ENCODE data around the gene KRT4. TPM values are rescaled to one million over a fixed set of nuclear protein-coding genes. Genes with fewer than 3 reads are reported as not detected.

KRT4 gene
- not detected in 2 replicates for total RNA-seq

- no peak for DNase-seq (ENCODE audit: low read depth)
- Histone ChIP-seq H3K27me3 (ENCODE audit: control insufficient read depth, insufficient read depth, low read length) (peaks cover 5% of the 10 kb centered on the region), H3K36me3 (ENCODE audit: control insufficient read depth, insufficient read depth, low read length) (no peaks in the 10 kb centered on the region), H3K4me3 (ENCODE audit: low read depth, low read length) (no peak within 1 kb of the TSS)
- TF ChIP-seq CTCF (IDR thresholded peaks at IDR 0.05; ENCODE audit: insufficient read depth, low read length, poor library complexity, severe bottlenecking) = no peak
These were observed at the start of gene KRT4 for GRCh38 chr12:52813885-52814709. Gene KRT4 (minus strand): TSS chr12:52814116. CDS start chr12:52814058, 58 bp downstream.

GRCh38 chr12:52862023-52862422 is 48.1 kb upstream of the KRT4 start:
- TF ChIP-seq CTCF (IDR thresholded peaks at IDR 0.05; ENCODE audit: insufficient read depth, low read length, poor library complexity, severe bottlenecking) = no peak
- Histone ChIP-seq H3K36me3 (ENCODE audit: control insufficient read depth, insufficient read depth, low read length) (no peaks in the 10 kb centered on the region), H3K27me3 (ENCODE audit: control insufficient read depth, insufficient read depth, low read length) (peaks cover 3% of the 10 kb centered on the region), H3K4me3 (ENCODE audit: low read depth, low read length) (no peak overlapping the region)
- no peak for DNase-seq (ENCODE audit: low read depth)

- Histone ChIP-seq H3K36me3 (ENCODE audit: control insufficient read depth, insufficient read depth, low read length) (no peaks in the 10 kb centered on the region), H3K27me3 (ENCODE audit: control insufficient read depth, insufficient read depth, low read length) (peaks cover 3% of the 10 kb centered on the region), H3K4me3 (ENCODE audit: low read depth, low read length) (no peak overlapping the region)
- no peak for TF ChIP-seq CTCF (IDR thresholded peaks at IDR 0.05; ENCODE audit: insufficient read depth, low read length, poor library complexity, severe bottlenecking)
- DNase-seq (ENCODE audit: low read depth) = no peak
These were observed 47.6 kb upstream of the KRT4 start for GRCh38 chr12:52861511-52861910.

- no peak for TF ChIP-seq CTCF (IDR thresholded peaks at IDR 0.05; ENCODE audit: insufficient read depth, low read length, poor library complexity, severe bottlenecking)
- no peak overlapping the region for H3K4me3 ChIP-seq (ENCODE audit: low read depth, low read length)
- DNase-seq (ENCODE audit: low read depth) = no peak
These were observed 46.3 kb upstream of the KRT4 start for GRCh38 chr12:52860102-52860823.

GRCh38 chr12:52857500-52857899 is 43.6 kb upstream of the KRT4 start:
- Histone ChIP-seq H3K27me3 (ENCODE audit: control insufficient read depth, insufficient read depth, low read length) (peaks cover 3% of the 10 kb centered on the region), H3K4me3 (ENCODE audit: low read depth, low read length) (no peak overlapping the region), H3K36me3 (ENCODE audit: control insufficient read depth, insufficient read depth, low read length) (no peaks in the 10 kb centered on the region)
- TF ChIP-seq CTCF (IDR thresholded peaks at IDR 0.05; ENCODE audit: insufficient read depth, low read length, poor library complexity, severe bottlenecking) = no peak
- no peak for DNase-seq (ENCODE audit: low read depth)

More at GRCh38 chr12:52860102-52860823, 46.3 kb upstream of the KRT4 start:
- Histone ChIP-seq H3K27me3 (ENCODE audit: control insufficient read depth, insufficient read depth, low read length) (peaks cover 3% of the 10 kb centered on the region), H3K36me3 (ENCODE audit: control insufficient read depth, insufficient read depth, low read length) (no peaks in the 10 kb centered on the region)

Data from kidney epithelial cell (primary cell).